Erythroblast (primary cell): ENCODE data around the gene PARG.
"Not testable (repeated sequence)": the region's sequence is repeated elsewhere in the genome, so short reads cannot be mapped to it uniquely, and the experiment has no call there.

ENCODE experiments used
- GATA1 ChIP-seq: IDR thresholded peaks from 2 replicates; pipeline ENCODE4 v1.6.1; 2011; ENCODE audit warnings: low read depth, mild to moderate bottlenecking, control low read depth, low read length, moderate library complexity
- POLR2A ChIP-seq: IDR thresholded peaks from 2 replicates; pipeline ENCODE4 v1.6.1; 2011; ENCODE audit warnings: mild to moderate bottlenecking, low read length

GRCh38 chr10:49942339-49942705, 495 bp upstream of the PARG start:
- not testable (repeated sequence) for TF ChIP-seq POLR2A, GATA1
